SJCRH30 (cell line): ENCODE results near the gene TLN1. TPM values are rescaled to one million over a fixed set of nuclear protein-coding genes. Genes with fewer than 3 reads are reported as not detected.

Experiments
- DNase-seq, 2 experiments: peaks; one replicate each; pipeline ENCODE4 v3.0.0-alpha.2; 2015 to 2020
- H3K27ac ChIP-seq: fragments of 250-450 bp; sonication (Bioruptor Pico); 2 replicates; pipeline ENCODE4 v1.5.1; 2020; ENCODE audit warnings: mild to moderate bottlenecking, moderate library complexity
- H3K27me3 ChIP-seq: fragments of 250-450 bp; sonication (Bioruptor Pico); 2 replicates; pipeline ENCODE4 v1.5.1; 2020; ENCODE audit warnings: mild to moderate bottlenecking, moderate library complexity
- H3K36me3 ChIP-seq: fragments of 250-450 bp; sonication (Bioruptor Pico); 2 replicates; pipeline ENCODE4 v1.5.1; 2020; ENCODE audit warnings: mild to moderate bottlenecking, moderate library complexity
- H3K4me1 ChIP-seq: fragments of 250-450 bp; sonication (Bioruptor Pico); 2 replicates; pipeline ENCODE4 v1.5.1; 2020; ENCODE audit warnings: mild to moderate bottlenecking, moderate library complexity
- H3K4me3 ChIP-seq: fragments of 250-450 bp; sonication (Bioruptor Pico); 2 replicates; pipeline ENCODE4 v1.5.1; 2020; ENCODE audit warnings: mild to moderate bottlenecking, moderate library complexity
- H3K9me3 ChIP-seq: fragments of 250-450 bp; sonication (Bioruptor Pico); replicated peaks from 2 replicates; pipeline ENCODE4 v1.5.1; 2020; ENCODE audit warnings: mild to moderate bottlenecking, moderate library complexity
- total RNA-seq: library from RNA; depleted of rRNA; stranded (reverse); fragments of >200 nt; shearing (Covaris generic); gene quantifications from 2 replicates; pipeline ENCODE4 v1.2.3, GENCODE V29; 2014

The TLN1 gene
- total RNA-seq, 1 experiment from 2014 or later, result 65.0 TPM

GRCh38 chr9:35728041-35728971 is 3.7 kb downstream of the TLN1 start:
- Histone ChIP-seq H3K36me3 (peaks cover 25% of the 10 kb centered on the region; the same call in 1 of the 2 replicates), H3K9me3 (no peaks in the 10 kb centered on the region), H3K27me3 (no peaks in the 10 kb centered on the region), H3K4me3 (no peak overlapping the region), H3K27ac (no peak overlapping the region), H3K4me1 (peaks cover 20% of the 10 kb centered on the region)
- no peak for DNase-seq

DNA sequence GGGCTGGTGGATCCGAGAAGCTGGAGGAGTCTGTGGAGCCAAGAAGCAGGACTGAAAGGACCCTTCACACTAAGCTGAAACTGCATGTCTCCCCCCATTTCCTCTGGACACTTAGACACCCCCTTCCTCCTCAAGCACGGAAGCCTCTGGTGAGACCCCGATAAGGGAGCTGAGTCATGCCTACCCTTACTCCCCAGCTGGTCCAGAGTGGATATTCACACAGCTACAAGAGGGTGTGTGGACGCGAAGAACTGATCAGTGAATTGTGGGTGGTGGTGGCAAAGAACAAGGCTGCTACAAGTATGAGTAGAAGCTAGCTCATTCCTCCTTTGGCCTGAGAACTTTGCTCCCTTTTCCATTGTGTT is 4.3 kb downstream of the TLN1 start:
- Histone ChIP-seq H3K4me3 (no peak overlapping the region), H3K4me1 (peaks cover 18% of the 10 kb centered on the region), H3K27me3 (no peaks in the 10 kb centered on the region), H3K27ac (no peak overlapping the region), H3K9me3 (no peaks in the 10 kb centered on the region), H3K36me3 (peaks cover 27% of the 10 kb centered on the region; the same call in 1 of the 2 replicates)
- DNase-seq, result no peak

DNA sequence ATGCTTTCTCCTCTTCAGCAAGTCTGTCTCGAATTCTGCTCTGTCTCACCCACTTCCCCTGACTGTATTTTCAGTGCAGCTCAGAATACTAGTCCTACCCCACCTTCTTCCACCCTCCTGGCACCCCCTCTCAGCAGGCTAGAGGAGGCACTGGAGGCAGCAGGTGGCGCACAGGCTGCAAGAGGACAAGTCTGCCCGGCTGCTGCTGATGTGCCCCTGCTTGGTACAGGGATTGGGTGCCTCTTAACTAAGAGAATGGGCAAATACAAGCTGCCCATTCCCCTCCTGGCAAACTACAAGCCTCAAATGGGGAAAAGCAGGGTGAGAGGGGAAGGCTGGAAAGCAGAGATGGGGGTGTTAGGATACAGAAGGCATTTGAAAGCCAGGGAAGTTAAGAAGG is 5.1 kb downstream of the TLN1 start:
- DNase-seq, result no peak
- peaks cover 18% of the 10 kb centered on the region for H3K4me1 ChIP-seq
- H3K27ac ChIP-seq, result no peak overlapping the region
- no peak overlapping the region for H3K4me3 ChIP-seq
- H3K9me3 ChIP-seq, result no peaks in the 10 kb centered on the region
- H3K27me3 ChIP-seq, result no peaks in the 10 kb centered on the region
- peaks cover 32% of the 10 kb centered on the region for H3K36me3 ChIP-seq

GRCh38 chr9:35725362-35725761 is 6.6 kb downstream of the TLN1 start:
- H3K9me3 ChIP-seq, result no peaks in the 10 kb centered on the region
- H3K4me1 ChIP-seq, result peaks cover 11% of the 10 kb centered on the region
- no peak for DNase-seq
- H3K27me3 ChIP-seq, result no peaks in the 10 kb centered on the region
- peaks cover 46% of the 10 kb centered on the region for H3K36me3 ChIP-seq
- H3K27ac ChIP-seq, result no peak overlapping the region
- no peak overlapping the region for H3K4me3 ChIP-seq

DNA sequence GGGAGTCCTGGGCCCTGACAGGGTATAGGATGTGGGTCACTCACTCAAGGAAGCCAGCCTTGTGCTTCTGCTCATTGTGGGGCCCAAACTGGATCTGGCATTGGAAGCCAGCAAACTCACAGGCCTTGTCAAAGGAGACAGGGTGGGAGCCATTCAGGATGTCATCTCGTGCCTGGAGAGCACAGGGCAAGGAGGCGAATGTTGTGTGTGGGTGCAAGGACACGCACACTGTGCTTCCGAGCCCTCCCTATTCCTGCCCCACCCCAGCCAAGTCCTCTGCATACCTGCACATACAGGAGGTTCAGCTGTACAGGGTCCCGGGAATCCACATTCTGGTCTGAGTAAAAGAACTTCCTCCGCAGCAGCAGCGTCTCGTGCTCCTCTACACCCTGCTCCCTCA is 8.1 kb downstream of the TLN1 start:
- Histone ChIP-seq H3K4me1 (peaks cover 3% of the 10 kb centered on the region; the same call in 1 of the 2 replicates), H3K27ac (no peak overlapping the region), H3K4me3 (no peak overlapping the region), H3K36me3 (peaks cover 52% of the 10 kb centered on the region), H3K9me3 (no peaks in the 10 kb centered on the region), H3K27me3 (no peaks in the 10 kb centered on the region)
- DNase-seq, result no peak

DNA sequence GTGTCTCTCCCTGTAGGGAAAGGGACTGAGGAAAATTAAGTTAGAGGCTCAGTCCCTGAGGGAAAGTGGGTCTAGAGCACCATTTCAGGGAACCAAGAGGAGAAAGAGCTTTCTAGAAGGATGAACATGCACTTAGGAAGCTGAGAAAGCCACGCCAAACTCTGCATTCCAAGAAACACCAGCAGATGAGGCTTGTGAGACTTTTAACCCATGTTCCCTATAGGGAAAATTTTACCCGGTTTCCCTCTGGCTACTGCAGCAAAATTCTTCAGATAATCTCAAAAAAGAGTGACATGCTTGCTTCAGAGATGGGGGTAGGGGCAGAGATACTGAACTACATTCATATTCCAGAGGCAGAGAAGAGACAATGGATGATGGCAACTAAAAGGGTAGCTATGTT is 8.6 kb downstream of the TLN1 start:
- Histone ChIP-seq H3K4me1 (peaks cover 1% of the 10 kb centered on the region; the same call in 1 of the 2 replicates), H3K27ac (no peak overlapping the region), H3K9me3 (no peaks in the 10 kb centered on the region), H3K27me3 (no peaks in the 10 kb centered on the region), H3K4me3 (no peak overlapping the region), H3K36me3 (peaks cover 50% of the 10 kb centered on the region)
- no peak for DNase-seq

- no peak for DNase-seq
- no peaks in the 10 kb centered on the region for H3K27me3 ChIP-seq
- no peak overlapping the region for H3K27ac ChIP-seq
- H3K36me3 ChIP-seq, result peaks cover 57% of the 10 kb centered on the region
- no peak overlapping the region for H3K4me3 ChIP-seq
- H3K9me3 ChIP-seq, result no peaks in the 10 kb centered on the region
- H3K4me1 ChIP-seq, result no peaks in the 10 kb centered on the region
These were observed 12.4 kb downstream of the TLN1 start for GRCh38 chr9:35719546-35719945.

- Histone ChIP-seq H3K4me3 (no peak overlapping the region), H3K27me3 (no peaks in the 10 kb centered on the region), H3K9me3 (no peaks in the 10 kb centered on the region), H3K36me3 (peaks cover 57% of the 10 kb centered on the region), H3K4me1 (no peaks in the 10 kb centered on the region), H3K27ac (no peak overlapping the region)
- DNase-seq, result no peak
These were observed 13.1 kb downstream of the TLN1 start for GRCh38 chr9:35718721-35719511.

DNA sequence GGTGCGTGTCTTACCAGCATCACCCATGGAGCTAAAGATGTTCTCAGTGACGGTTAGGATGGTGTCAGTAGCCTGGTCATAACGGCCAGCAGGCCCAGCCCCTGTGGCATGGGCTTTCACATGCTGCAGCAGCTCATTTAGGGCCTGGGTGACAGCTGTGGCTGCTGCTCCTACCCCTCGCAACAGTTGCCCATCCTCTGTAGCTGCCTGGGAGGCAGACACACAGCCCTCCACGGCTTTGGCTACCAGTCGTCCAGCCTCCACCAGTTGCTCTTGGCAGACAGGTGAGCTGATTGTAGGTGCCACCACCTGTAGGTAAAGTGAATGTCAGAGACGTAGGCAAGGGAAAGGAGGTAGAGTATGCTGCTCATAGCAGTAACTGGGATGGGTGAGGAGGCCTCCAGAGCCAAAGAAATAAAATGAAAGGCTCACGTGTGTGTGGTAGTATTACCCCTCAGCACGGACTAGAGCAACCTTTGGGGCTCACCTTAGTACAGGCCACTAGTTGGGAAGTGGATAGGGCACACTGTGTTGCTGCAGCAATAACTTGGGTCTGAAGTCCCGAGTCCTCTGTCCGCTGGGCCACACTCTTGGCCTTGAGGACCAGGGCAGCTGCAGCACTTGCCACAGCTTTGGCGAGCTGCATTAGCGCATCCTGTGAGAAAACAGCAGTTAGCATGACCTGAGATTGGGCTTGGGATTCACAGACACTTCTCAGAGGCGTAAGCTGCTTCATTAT is 14.7 kb downstream of the TLN1 start:
- H3K27ac ChIP-seq, result no peak overlapping the region
- DNase-seq, result no peak
- no peak overlapping the region for H3K4me3 ChIP-seq
- H3K27me3 ChIP-seq, result no peaks in the 10 kb centered on the region
- H3K4me1 ChIP-seq, result no peaks in the 10 kb centered on the region
- H3K36me3 ChIP-seq, result peaks cover 58% of the 10 kb centered on the region
- H3K9me3 ChIP-seq, result no peaks in the 10 kb centered on the region

DNA sequence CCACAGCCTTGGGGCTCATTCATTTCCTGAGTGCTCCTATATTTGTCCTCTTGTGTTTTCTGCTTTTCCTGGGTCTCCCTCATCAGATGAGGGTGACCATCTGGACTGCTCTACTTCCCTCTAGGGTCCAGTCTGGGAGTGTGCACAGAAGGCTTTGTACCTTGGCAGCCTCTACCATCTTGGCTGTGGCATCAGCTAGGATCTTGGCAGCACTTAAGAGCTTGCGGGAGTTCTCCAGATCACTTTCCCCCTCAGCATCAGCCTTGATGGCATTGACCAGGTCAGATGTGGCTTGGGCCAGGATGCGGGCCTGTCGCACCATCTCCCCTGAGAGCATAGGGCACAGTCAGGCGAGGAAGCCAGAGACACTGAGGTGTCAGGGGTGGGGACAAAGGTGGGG is 15.8 kb downstream of the TLN1 start:
- H3K36me3 ChIP-seq, result peaks cover 55% of the 10 kb centered on the region
- no peaks in the 10 kb centered on the region for H3K27me3 ChIP-seq
- DNase-seq, result no peak
- no peaks in the 10 kb centered on the region for H3K9me3 ChIP-seq
- H3K4me3 ChIP-seq, result no peak overlapping the region
- no peaks in the 10 kb centered on the region for H3K4me1 ChIP-seq
- H3K27ac ChIP-seq, result no peak overlapping the region

DNA sequence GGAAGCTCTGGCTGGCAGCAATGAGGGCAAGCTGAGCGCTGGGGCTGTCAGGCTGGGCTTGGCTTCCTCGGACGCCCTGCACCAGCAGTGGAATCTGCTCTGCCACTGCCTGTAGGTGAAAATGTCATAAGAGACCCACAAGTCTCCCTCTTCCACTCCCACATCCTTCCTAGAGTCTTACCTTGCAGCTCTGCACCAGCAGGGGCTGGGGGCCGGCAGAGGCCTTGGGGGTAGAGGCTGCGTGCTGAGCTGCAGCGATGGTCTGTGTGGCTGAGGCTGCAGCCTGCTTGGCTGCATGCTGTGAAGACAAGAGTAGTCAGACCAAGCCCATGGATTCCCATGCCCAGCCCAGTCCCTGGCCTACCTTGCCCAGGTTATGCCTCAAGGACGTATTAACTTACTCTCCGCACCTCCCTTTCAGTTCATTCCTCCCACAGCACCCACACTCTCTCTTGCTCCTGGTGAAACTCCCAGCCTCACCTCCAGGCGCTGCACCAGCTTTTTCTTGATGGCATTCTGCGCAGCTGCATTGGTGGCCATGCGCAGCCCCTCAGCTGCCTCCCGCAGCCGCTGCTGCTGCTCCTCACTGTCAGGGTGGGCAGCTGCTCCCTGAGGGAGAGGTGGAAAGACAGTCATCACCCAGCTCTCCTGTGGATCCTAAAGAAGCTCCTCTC is 17.3 kb downstream of the TLN1 start:
- DNase-seq, result no peak
- H3K4me1 ChIP-seq, result no peaks in the 10 kb centered on the region
- no peak overlapping the region for H3K4me3 ChIP-seq
- H3K36me3 ChIP-seq, result peaks cover 55% of the 10 kb centered on the region
- no peak overlapping the region for H3K27ac ChIP-seq
- no peaks in the 10 kb centered on the region for H3K9me3 ChIP-seq
- no peaks in the 10 kb centered on the region for H3K27me3 ChIP-seq

DNA sequence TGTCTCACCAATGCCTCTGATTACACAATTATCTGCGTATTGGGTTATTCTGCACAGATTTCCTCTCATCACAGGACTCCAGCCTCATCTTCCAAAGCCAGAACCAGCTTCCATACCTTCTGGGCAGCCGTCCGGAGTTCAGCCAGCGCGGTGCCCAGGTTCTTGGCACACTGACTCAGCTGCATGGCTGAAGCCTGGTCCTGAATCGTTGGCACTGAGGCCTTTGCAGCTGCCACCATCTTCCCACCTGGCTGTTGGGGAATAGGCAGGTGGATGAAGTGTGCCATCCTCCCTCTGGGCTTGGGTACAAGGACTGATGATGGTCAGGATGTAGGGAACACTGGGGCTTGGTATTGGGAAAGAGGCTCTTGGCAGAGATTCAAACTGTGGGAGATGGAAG is 17.9 kb downstream of the TLN1 start:
- Histone ChIP-seq H3K27ac (no peak overlapping the region), H3K9me3 (no peaks in the 10 kb centered on the region), H3K27me3 (no peaks in the 10 kb centered on the region), H3K4me1 (no peaks in the 10 kb centered on the region), H3K36me3 (peaks cover 53% of the 10 kb centered on the region), H3K4me3 (no peak overlapping the region)
- DNase-seq, result no peak

DNA sequence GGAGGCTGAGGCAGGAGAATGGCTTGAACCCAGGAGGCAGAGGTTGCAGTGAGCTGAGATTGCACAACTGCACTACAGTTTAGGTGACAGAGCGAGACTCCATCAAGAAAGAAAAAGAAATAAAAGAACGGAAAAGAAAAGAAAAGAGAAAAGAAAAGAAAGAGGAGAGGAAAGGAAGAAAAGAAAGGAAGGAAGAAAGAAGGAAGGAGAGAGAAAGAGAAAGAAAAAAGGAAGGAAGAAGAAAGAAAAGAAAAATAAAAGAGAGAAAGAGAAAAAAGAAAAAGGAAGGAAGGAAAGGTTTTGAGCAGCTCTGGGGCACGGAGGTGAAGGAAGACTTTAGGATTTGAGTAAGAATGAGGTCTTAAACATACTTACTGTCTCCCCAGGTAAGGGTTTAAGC is 18.4 kb downstream of the TLN1 start:
- H3K4me1 ChIP-seq, result no peaks in the 10 kb centered on the region
- H3K4me3 ChIP-seq, result no peak overlapping the region

GRCh38 chr9:35712762-35713400 is 19.1 kb downstream of the TLN1 start:
- peaks cover 58% of the 10 kb centered on the region for H3K36me3 ChIP-seq

More for the DNA sequence above, 18.4 kb downstream of the TLN1 start:
- Histone ChIP-seq H3K27me3 (no peaks in the 10 kb centered on the region), H3K36me3 (peaks cover 57% of the 10 kb centered on the region), H3K9me3 (no peaks in the 10 kb centered on the region), H3K27ac (no peak overlapping the region)
- no peak for DNase-seq

More at GRCh38 chr9:35712762-35713400, 19.1 kb downstream of the TLN1 start:
- no peak for DNase-seq
- no peaks in the 10 kb centered on the region for H3K4me1 ChIP-seq
- no peak overlapping the region for H3K27ac ChIP-seq
- no peaks in the 10 kb centered on the region for H3K27me3 ChIP-seq
- H3K9me3 ChIP-seq, result no peaks in the 10 kb centered on the region
- H3K4me3 ChIP-seq, result no peak overlapping the region
